Esophagus squamous epithelium (tissue), 4 donors: ENCODE data around the gene TENT4B.

Experiments used
- CTCF ChIP-seq, 6 experiments: fragments of 450-650 bp in 4 of 6; fragments of 200-600 bp in 2 of 6; sonication (generic) in 2 of 6; IDR thresholded peaks; one replicate each; pipeline ENCODE4 v1.5.1; 2016 to 2019; ENCODE audit warnings: antibody characterized with exemption in 6 of 6, mild to moderate bottlenecking in 4 of 6, moderate library complexity in 4 of 6
- POLR2A ChIP-seq, 4 donors: fragments of 450-650 bp; IDR thresholded peaks; one replicate each; pipeline ENCODE4 v1.6.1; 2017; ENCODE audit warnings: antibody characterized with exemption in 4 of 4, mild to moderate bottlenecking in 4 of 4, moderate library complexity in 3 of 4

GRCh38 chr16:50234771-50235556 is 81.9 kb downstream of the TENT4B start:
- TF ChIP-seq CTCF (IDR thresholded peaks at IDR 0.05) (no peak), POLR2A (IDR thresholded peaks at IDR 0.05) (no peak)
